CD14-positive monocyte (primary cell): ENCODE results near the gene HECTD4. TPM values are rescaled to one million over a fixed set of nuclear protein-coding genes. Genes with fewer than 3 reads are reported as not detected.

Experiments used
- DNase-seq, 3 donors: peaks; one replicate each; pipeline ENCODE4 v3.0.0-alpha.2; 2011 to 2022
- H2AFZ ChIP-seq: 2 replicates; pipeline ENCODE4 v1.6.0; 2012; ENCODE audit warnings: mild to moderate bottlenecking, low read depth, low read length, inconsistent platforms; ENCODE audit not compliant: insufficient read depth, poor library complexity, severe bottlenecking
- H3K27ac ChIP-seq, 2 donors: 1 replicate in 1 of 2; 2 replicates in 1 of 2; pipeline ENCODE4 v1.5.1; 2012 to 2013; ENCODE audit warnings: low read length in 2 of 2, control low read depth in 1 of 2, inconsistent platforms in 1 of 2, low read depth in 1 of 2, mild to moderate bottlenecking in 1 of 2
- H3K27me3 ChIP-seq, 2 donors: one replicate each; pipeline versions ENCODE4 v1.6.0 to v1.6.1; 2011 to 2013; ENCODE audit warnings: low read length in 2 of 2; ENCODE audit not compliant: control insufficient read depth in 2 of 2, insufficient read depth in 2 of 2
- H3K36me3 ChIP-seq, 2 donors: replicated peaks in 1 of 2; 1 replicate in 1 of 2; 2 replicates in 1 of 2; pipeline versions ENCODE4 v1.5.1 to v1.6.1; 2012 to 2013; ENCODE audit warnings: low read length in 2 of 2, control low read depth in 1 of 2, inconsistent platforms in 1 of 2, mild to moderate bottlenecking in 1 of 2; ENCODE audit not compliant: insufficient read depth in 2 of 2, control insufficient read depth in 1 of 2
- H3K4me1 ChIP-seq, 2 donors: 1 replicate in 1 of 2; 2 replicates in 1 of 2; pipeline versions ENCODE4 v1.5.1 to v1.6.1; 2012 to 2013; ENCODE audit warnings: low read length in 2 of 2, control low read depth in 1 of 2, inconsistent platforms in 1 of 2, mild to moderate bottlenecking in 1 of 2, moderate library complexity in 1 of 2; ENCODE audit not compliant: insufficient read depth in 2 of 2, control insufficient read depth in 1 of 2
- H3K4me2 ChIP-seq: replicated peaks from 2 replicates; pipeline ENCODE3; 2012; ENCODE audit warnings: low read length, moderate library complexity, mild to moderate bottlenecking; ENCODE audit not compliant: poor library complexity, severe bottlenecking; ENCODE audit errors: extremely low read depth
- H3K4me3 ChIP-seq, 3 experiments: fragments of 200-600 bp in 1 of 3; sonication (generic) in 1 of 3; replicated peaks in 1 of 3; 1 replicate in 2 of 3; 2 replicates in 1 of 3; pipeline ENCODE4 v1.5.1; 2011 to 2013; ENCODE audit warnings: low read length in 3 of 3, mild to moderate bottlenecking in 3 of 3, control low read depth in 2 of 3, low read depth in 2 of 3, inconsistent platforms in 1 of 3, moderate library complexity in 1 of 3
- H3K79me2 ChIP-seq: 2 replicates; pipeline ENCODE4 v1.6.0; 2012; ENCODE audit warnings: mild to moderate bottlenecking, control low read depth, inconsistent platforms, low read length, moderate library complexity; ENCODE audit not compliant: insufficient read depth
- H3K9ac ChIP-seq: 2 replicates; pipeline ENCODE4 v1.6.0; 2017; ENCODE audit warnings: low read length, mild to moderate bottlenecking; ENCODE audit not compliant: insufficient read depth, poor library complexity, severe bottlenecking
- H3K9me3 ChIP-seq, 2 donors: replicated peaks in 1 of 2; 1 replicate in 1 of 2; 2 replicates in 1 of 2; pipeline versions ENCODE4 v1.5.1 to v1.6.1; 2012 to 2013; ENCODE audit warnings: low read length in 2 of 2, control low read depth in 1 of 2; ENCODE audit not compliant: control insufficient read depth in 1 of 2, insufficient read depth in 1 of 2
- H4K20me1 ChIP-seq: 2 replicates; pipeline ENCODE4 v1.6.0; 2012; ENCODE audit warnings: mild to moderate bottlenecking, low read length, control low read depth, moderate library complexity; ENCODE audit not compliant: insufficient read depth
- H3K27ac Mint-ChIP-seq, 7 donors: one replicate each; pipeline ENCODE4 v1.8.0; 2020; ENCODE audit warnings: mild to moderate bottlenecking in 7 of 7, mixed read lengths in 7 of 7, moderate library complexity in 6 of 7, inconsistent platforms in 2 of 7
- H3K27me3 Mint-ChIP-seq, 3 donors: one replicate each; pipeline ENCODE4 v1.8.0; 2021 to 2022; ENCODE audit warnings: low read depth in 3 of 3, mild to moderate bottlenecking in 3 of 3, mixed read lengths in 3 of 3, moderate library complexity in 3 of 3, inconsistent platforms in 1 of 3
- H3K36me3 Mint-ChIP-seq, 2 donors: one replicate each; pipeline ENCODE4 v1.8.0; 2020; ENCODE audit warnings: mixed read lengths in 2 of 2, inconsistent platforms in 1 of 2, mild to moderate bottlenecking in 1 of 2
- H3K4me1 Mint-ChIP-seq: one replicate; pipeline ENCODE4 v1.8.0; 2020; ENCODE audit warnings: mild to moderate bottlenecking, mixed read lengths
- H3K4me3 Mint-ChIP-seq, 2 donors: one replicate each; pipeline ENCODE4 v1.8.0; 2020; ENCODE audit warnings: mild to moderate bottlenecking in 2 of 2, mixed read lengths in 2 of 2, moderate library complexity in 1 of 2
- H3K9me3 Mint-ChIP-seq, 7 donors: one replicate each; pipeline ENCODE4 v1.8.0; 2020 to 2022; ENCODE audit warnings: mixed read lengths in 7 of 7, mild to moderate bottlenecking in 6 of 7, moderate library complexity in 6 of 7, inconsistent platforms in 2 of 7
- CTCF ChIP-seq: fragments of 200-600 bp; IDR thresholded peaks from one replicate; pipeline ENCODE4 v1.8.0; 2022; ENCODE audit warnings: antibody characterized with exemption, mild to moderate bottlenecking
- WGBS: methylation state at CpG from one replicate; pipeline ENCODE4 v1.1.5; 2013; ENCODE audit warnings: missing lambda C conversion rate; ENCODE audit not compliant: insufficient coverage; 5-methylcytosine and 5-hydroxymethylcytosine counted together
- intact Hi-C, 2 donors: fragments of 100-400 bp; cut with micrococcal nuclease; formaldehyde crosslinking; loops; one replicate each; pipeline versions ENCODE4 v1.15.0 to v1.15.1; 2023
- polyA plus RNA-seq, 3 donors: library from polyadenylated mRNA; depleted of rRNA in 1 of 3; unstranded in 2 of 3; stranded (reverse) in 1 of 3; fragments of 300-500 nt in 2 of 3; fragments of >200 nt in 1 of 3; fragmentation: Illumina TruSeq in 2 of 3; gene quantifications; 1 replicate in 2 of 3; 2 replicates in 1 of 3; pipeline ENCODE4 v1.2.3, GENCODE V29; 2012 to 2021

Gene HECTD4
- polyA plus RNA-seq, 3 donors: 0.73 to 18.3 (median 2.4) TPM

GRCh38 chr12:112184056-112184887 is 198.0 kb downstream of the HECTD4 start:
- Histone ChIP-seq H3K36me3 (peaks cover 53 to 80% of the 10 kb centered on the region in 2 donors), H4K20me1 (no peaks in the 10 kb centered on the region), H3K9ac (no peak overlapping the region), H3K4me2 (no peak overlapping the region), H3K27ac (no peak overlapping the region), H3K4me1 (no peaks in the 10 kb centered on the region), H3K9me3 (no peaks in the 10 kb centered on the region), H3K27me3 (no peaks in the 10 kb centered on the region), H3K4me3 (no peak overlapping the region), H3K79me2 (no peaks in the 10 kb centered on the region), H2AFZ (no peak overlapping the region)
- Mint-ChIP-seq H3K27me3 (peaks cover 0 to 4% (median 1%) of the 10 kb centered on the region in 3 donors), H3K4me3 (no peak overlapping the region), H3K27ac (no peak overlapping the region), H3K9me3 (peaks cover 0 to 3% (median 0%) of the 10 kb centered on the region in 7 donors), H3K4me1 (no peaks in the 10 kb centered on the region), H3K36me3 (peaks cover 58 to 85% of the 10 kb centered on the region in 2 donors)
- no peak for DNase-seq
- TF ChIP-seq CTCF: no peak
- 98% methylated on average over 45 of the region's 46 CpGs for WGBS
- intact Hi-C loops: no loop called here

GRCh38 chr12:112183141-112184021 is 198.8 kb downstream of the HECTD4 start:
- H3K27me3 ChIP-seq: no peaks in the 10 kb centered on the region
- WGBS: 95% methylated on average over 7 of the region's 9 CpGs
- no peak for DNase-seq
- no peaks in the 10 kb centered on the region for H3K79me2 ChIP-seq
- H2AFZ ChIP-seq: no peak overlapping the region
- H3K4me2 ChIP-seq: no peak overlapping the region
- H4K20me1 ChIP-seq: no peaks in the 10 kb centered on the region
- H3K9me3 ChIP-seq: no peaks in the 10 kb centered on the region
- no peak overlapping the region for H3K4me3 ChIP-seq
- peak overlapping the region in 1 of 7 donors; percentile 4 for H3K27ac Mint-ChIP-seq
- no peaks in the 10 kb centered on the region for H3K4me1 Mint-ChIP-seq
- peaks cover 0 to 3% (median 0%) of the 10 kb centered on the region in 7 donors for H3K9me3 Mint-ChIP-seq
- H3K9ac ChIP-seq: no peak overlapping the region
- H3K36me3 ChIP-seq: peaks cover 58 to 82% of the 10 kb centered on the region in 2 donors
- H3K27ac ChIP-seq: no peak overlapping the region
- peaks cover 0 to 4% (median 3%) of the 10 kb centered on the region in 3 donors for H3K27me3 Mint-ChIP-seq
- no peak for TF ChIP-seq CTCF
- H3K4me3 Mint-ChIP-seq: no peak overlapping the region
- peaks cover 60 to 86% of the 10 kb centered on the region in 2 donors for H3K36me3 Mint-ChIP-seq
- H3K4me1 ChIP-seq: no peaks in the 10 kb centered on the region
- intact Hi-C loops: no loop called here
